HepG2 (cell line): ENCODE results near the gene ZMYND8. TPM values are rescaled to one million over a fixed set of nuclear protein-coding genes. Genes with fewer than 3 reads are reported as not detected.

Experiments
- AHDC1 ChIP-seq: sonication (generic); formaldehyde crosslinking; IDR thresholded peaks from 2 replicates; pipeline ENCODE4 v1.5.1; 2020; ENCODE audit warnings: mild to moderate bottlenecking, missing genetic modification reagents, borderline replicate concordance
- AKAP8 ChIP-seq: sonication (generic); formaldehyde crosslinking; IDR thresholded peaks from 2 replicates; pipeline ENCODE4 v1.5.1; 2020; ENCODE audit warnings: mild to moderate bottlenecking, missing genetic modification reagents
- BRD4 ChIP-seq: sonication (generic); formaldehyde crosslinking; IDR thresholded peaks from 2 replicates; pipeline ENCODE4 v1.4.0; 2020; ENCODE audit warnings: missing genetic modification reagents
- CBX1 ChIP-seq: IDR thresholded peaks from one replicate; pipeline ENCODE4 v1.6.1; 2016; ENCODE audit warnings: antibody characterized with exemption, low read depth
- E2F1 ChIP-seq: sonication (generic); formaldehyde crosslinking; IDR thresholded peaks from 2 replicates; pipeline ENCODE4 v1.5.0; 2020; ENCODE audit warnings: missing genetic modification reagents
- KDM6A ChIP-seq: IDR thresholded peaks from 2 replicates; pipeline ENCODE4 v1.6.1; 2016; ENCODE audit warnings: low read depth
- MAZ ChIP-seq, 2 experiments: sonication (generic) in 1 of 2; formaldehyde crosslinking in 1 of 2; IDR thresholded peaks; 2 replicates each; pipeline versions ENCODE4 v1.5.0 to v1.6.1; 2012 to 2020; ENCODE audit warnings: low read depth in 2 of 2, mild to moderate bottlenecking in 2 of 2, borderline replicate concordance in 1 of 2, improper control_type of control experiment in 1 of 2, low read length in 1 of 2, missing genetic modification reagents in 1 of 2, moderate library complexity in 1 of 2
- MED13 ChIP-seq: sonication (generic); formaldehyde crosslinking; IDR thresholded peaks from 2 replicates; pipeline ENCODE4 v1.5.0; 2020; ENCODE audit warnings: missing genetic modification reagents
- MXD3 ChIP-seq: IDR thresholded peaks from 2 replicates; pipeline ENCODE4 v1.6.1; 2016; ENCODE audit warnings: mild to moderate bottlenecking, missing biosample characterization, missing genetic modification reagents
- SOX5 ChIP-seq: IDR thresholded peaks from 2 replicates; pipeline ENCODE4 v1.6.1; 2016; ENCODE audit warnings: borderline replicate concordance
- SRSF4 ChIP-seq: fragments of 200-400 bp; formaldehyde crosslinking; IDR thresholded peaks from one replicate; pipeline ENCODE4 v1.6.1; 2018; ENCODE audit warnings: mild to moderate bottlenecking, low read depth, low read length, moderate library complexity; ENCODE audit not compliant: poor library complexity, severe bottlenecking
- ZNF143 ChIP-seq: sonication (generic); formaldehyde crosslinking; IDR thresholded peaks from 2 replicates; pipeline ENCODE4 v1.4.0; 2020; ENCODE audit warnings: missing genetic modification reagents
- ZNF20 ChIP-seq: sonication (generic); formaldehyde crosslinking; IDR thresholded peaks from 2 replicates; pipeline ENCODE4 v1.4.0; 2020; ENCODE audit warnings: mild to moderate bottlenecking, moderate library complexity, missing genetic modification reagents
- ZNF547 ChIP-seq: sonication (generic); formaldehyde crosslinking; IDR thresholded peaks from 2 replicates; pipeline ENCODE4 v1.5.1; 2020; ENCODE audit warnings: mild to moderate bottlenecking, missing genetic modification reagents
- ZNF572 ChIP-seq: sonication (generic); formaldehyde crosslinking; IDR thresholded peaks from 2 replicates; pipeline ENCODE4 v1.5.1; 2020; ENCODE audit warnings: mild to moderate bottlenecking, missing genetic modification reagents
- ZNF687 ChIP-seq: sonication (generic); formaldehyde crosslinking; IDR thresholded peaks from 2 replicates; pipeline ENCODE4 v1.5.1; 2020; ENCODE audit warnings: mild to moderate bottlenecking, missing genetic modification reagents, moderate library complexity
- ZNF780A ChIP-seq: sonication (generic); formaldehyde crosslinking; IDR thresholded peaks from 2 replicates; pipeline ENCODE4 v1.8.0; 2022; ENCODE audit warnings: mild to moderate bottlenecking, missing genetic modification reagents, moderate library complexity
- ZSCAN30 ChIP-seq: sonication (generic); formaldehyde crosslinking; IDR thresholded peaks from 2 replicates; pipeline ENCODE4 v1.5.0; 2020; ENCODE audit warnings: mild to moderate bottlenecking, missing genetic modification reagents
- polyA plus RNA-seq, 8 experiments: library from polyadenylated mRNA; depleted of rRNA in 3 of 8; stranded (reverse) in 7 of 8; unstranded in 1 of 8; fragments of >200 nt; fragmentation: Illumina TruSeq in 4 of 8; extraction: Trizol in 4 of 8; gene quantifications; 2 replicates each; pipeline versions ENCODE4 v1.2.1 to v1.2.3, GENCODE V29; 2011 to 2016; ENCODE audit warnings: low read depth in 4 of 8, missing spikeins in 1 of 8, mixed read lengths in 1 of 8; ENCODE audit not compliant: insufficient read depth in 1 of 8
- total RNA-seq, 5 experiments: library from RNA; depleted of rRNA; stranded (reverse); fragments of >200 nt; fragmentation: Illumina TruSeq; extraction: Trizol; gene quantifications; 2 replicates each; pipeline ENCODE4 v1.2.3, GENCODE V29; 2016; ENCODE audit warnings: low read depth in 1 of 5

The ZMYND8 gene
- total and polyA plus RNA-seq, 2 of the 13 experiments (the other 11 are each of a cell fraction or from before 2014, with no cell fraction given) = 53.9 to 84.7 TPM

GRCh38 chr20:47356526-47357295 lies at the start of gene ZMYND8 (continued):
- no peak; the same call in 1 of the 2 replicates for TF ChIP-seq ZNF687 (CRISPR knock-in tag)
- TF ChIP-seq MXD3 (CRISPR knock-in tag) = 0 out of 2 replicates have a peak, but pooled peaks have one; percentile 56
- no peak; the same call in 1 of the 2 replicates for TF ChIP-seq KDM6A
- TF ChIP-seq AKAP8 (CRISPR knock-in tag) = no peak
- TF ChIP-seq ZNF547 (CRISPR knock-in tag) = no peak
- no peak for TF ChIP-seq MED13
- no peak for TF ChIP-seq ZNF143 (CRISPR knock-in tag)
- no peak for TF ChIP-seq ZNF780A (CRISPR knock-in tag)
- no peak for TF ChIP-seq AHDC1 (CRISPR knock-in tag)
- TF ChIP-seq E2F1 (CRISPR knock-in tag) = no peak; the same call in 1 of the 2 replicates
- TF ChIP-seq CBX1 = no peak
- TF ChIP-seq SRSF4 = no peak
- TF ChIP-seq ZNF572 (CRISPR knock-in tag) = peak; percentile 85; the same call in 1 of the 2 replicates
- peak; percentile 41; the same call in 1 of the 2 replicates for TF ChIP-seq SOX5 (CRISPR knock-in tag)
- TF ChIP-seq ZNF20 = peak; percentile 66; the same call in 1 of the 2 replicates
- TF ChIP-seq ZSCAN30 (CRISPR knock-in tag) = no peak
- TF ChIP-seq MAZ (IDR thresholded peaks at IDR 0.05; ENCODE audit: borderline replicate concordance, low read depth, low read length) = no peak
- TF ChIP-seq MAZ (CRISPR knock-in tag; IDR thresholded peaks at IDR 0.05; ENCODE audit: low read depth) = no peak; the same call in 1 of the 2 replicates
- TF ChIP-seq BRD4 (CRISPR knock-in tag) = no peak; the same call in none of the 2 replicates
